ENCODE measurements around the gene TLE5. TPM values are rescaled to one million over a fixed set of nuclear protein-coding genes. Genes with fewer than 3 reads are reported as not detected.

The TLE5 gene
- total and polyA plus RNA-seq, 9 of the 15 experiments (the other 6 are each of a cell fraction or from before 2014, with no cell fraction given): 2.0 to 347 (median 235) TPM

- TF ChIP-seq SP1 (CRISPR knock-in tag; IDR thresholded peaks at IDR 0.05) (peak; percentile 43; the same call in 1 of the 2 replicates), TBP (optimal IDR thresholded peaks at IDR 0.05; ENCODE audit: low read depth, low read length) (no peak), PRPF4 (IDR thresholded peaks at IDR 0.05; ENCODE audit: insufficient read depth, low read depth, low read length, poor library complexity, severe bottlenecking) (no peak), MBD2 (IDR thresholded peaks at IDR 0.05; ENCODE audit: borderline replicate concordance, low read depth) (no peak), DPF2 (IDR thresholded peaks at IDR 0.05) (peak; percentile 41; the same call in 1 of the 2 replicates), MNT (conservative IDR thresholded peaks at IDR 0.05) (peak in 1 of 2 experiments; percentile 29; a peak in 2 of 4 replicates), SREBF1 (IDR thresholded peaks at IDR 0.05; ENCODE audit: borderline replicate concordance, low read depth, low read length) (0 out of 2 replicates have a peak, but pooled peaks have one; percentile 38), ATF3 (IDR thresholded peaks at IDR 0.05) (peak; percentile 33; the same call in 1 of the 2 replicates), ATF3 (CRISPR knock-in tag; conservative IDR thresholded peaks at IDR 0.05) (no peak), CEBPG (CRISPR knock-in tag; IDR thresholded peaks at IDR 0.05) (no peak), CEBPG (tag; conservative IDR thresholded peaks at IDR 0.05 in 1 of 2, IDR thresholded peaks at IDR 0.05 in 1 of 2) (peak in 1 of 2 experiments; percentile 80; a peak in 2 of 4 replicates), CBFA2T2 (conservative IDR thresholded peaks at IDR 0.05) (peak; percentile 68), ARID2 (IDR thresholded peaks at IDR 0.05) (no peak), RBM14 (IDR thresholded peaks at IDR 0.05; ENCODE audit: borderline replicate concordance, insufficient read depth, low read depth, low read length) (no peak), TEAD4 (IDR thresholded peaks at IDR 0.05; ENCODE audit: low read length) (peak; percentile 34; the same call in 1 of the 2 replicates), TEAD4 (CRISPR knock-in tag; IDR thresholded peaks at IDR 0.05; ENCODE audit: borderline replicate concordance) (no peak)
These were observed 10.9 kb upstream of the TLE5 start (continued) for GRCh38 chr19:3073159-3073563.

All from K562 (cell line).